Measurements from ENCODE around the gene MEIG1. TPM values are rescaled to one million over a fixed set of nuclear protein-coding genes. Genes with fewer than 3 reads are reported as not detected.
A peak's percentile ranks its signal among the peaks of the same experiment; 100 is the strongest.
"Not testable (repeated sequence)": the region's sequence is repeated elsewhere in the genome, so short reads cannot be mapped to it uniquely, and the experiment has no call there.

The MEIG1 gene
- total RNA-seq, 1 donor from 2014 or later = not detected

DNA sequence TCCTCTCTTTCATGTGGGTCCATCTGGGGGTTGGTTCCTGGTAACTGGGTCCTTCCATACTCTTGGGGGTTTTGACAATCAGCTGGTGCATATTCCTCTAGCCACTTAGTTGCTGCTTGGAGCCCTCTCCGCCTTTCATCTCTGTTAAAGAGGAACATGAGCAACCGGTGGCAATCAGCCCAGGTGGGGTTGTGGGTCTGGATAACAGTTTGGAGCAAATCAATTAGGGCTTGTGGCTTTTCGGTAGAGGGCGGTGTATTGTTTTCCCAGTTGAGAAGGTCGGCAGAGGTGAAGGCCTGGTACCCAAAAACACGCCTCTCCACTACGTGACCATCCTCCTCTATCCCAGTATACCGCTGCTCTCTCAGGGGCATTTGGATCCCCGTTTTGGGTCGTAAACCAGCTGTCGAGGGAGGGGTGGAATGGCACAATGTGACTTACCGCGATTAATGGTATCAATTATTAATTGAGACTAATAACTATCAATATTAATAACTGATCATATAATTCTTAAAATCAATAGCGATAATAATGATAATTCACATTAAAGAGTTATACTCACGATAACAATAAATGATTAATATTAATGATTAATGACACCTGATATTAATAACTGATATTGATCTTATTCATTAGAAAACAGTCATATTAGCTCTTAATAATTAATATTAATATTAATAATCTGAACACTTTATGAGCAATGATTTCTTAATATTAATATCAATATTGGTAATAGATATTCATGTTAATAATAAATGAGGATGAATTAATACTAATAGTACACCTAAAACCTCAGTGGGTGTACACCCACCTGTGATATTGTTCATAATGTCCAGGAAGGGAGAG is 15.2 kb downstream of the MEIG1 start:
- intact Hi-C loops (cut with micrococcal nuclease) = loop anchor here (5.0 kb wide), 2 partner anchors 477 to 777 kb away; no protein-coding TSS in a partner anchor
- H3K27me3 Mint-ChIP-seq = peaks cover 16% of the 10 kb centered on the region
- DNase-seq = peak; percentile 55
- not testable (repeated sequence) for H3K9me3 Mint-ChIP-seq; H3K4me1 Mint-ChIP-seq; H3K36me3 Mint-ChIP-seq (ENCODE audit: low read depth); H3K4me3 Mint-ChIP-seq; H3K27ac Mint-ChIP-seq

DNA sequence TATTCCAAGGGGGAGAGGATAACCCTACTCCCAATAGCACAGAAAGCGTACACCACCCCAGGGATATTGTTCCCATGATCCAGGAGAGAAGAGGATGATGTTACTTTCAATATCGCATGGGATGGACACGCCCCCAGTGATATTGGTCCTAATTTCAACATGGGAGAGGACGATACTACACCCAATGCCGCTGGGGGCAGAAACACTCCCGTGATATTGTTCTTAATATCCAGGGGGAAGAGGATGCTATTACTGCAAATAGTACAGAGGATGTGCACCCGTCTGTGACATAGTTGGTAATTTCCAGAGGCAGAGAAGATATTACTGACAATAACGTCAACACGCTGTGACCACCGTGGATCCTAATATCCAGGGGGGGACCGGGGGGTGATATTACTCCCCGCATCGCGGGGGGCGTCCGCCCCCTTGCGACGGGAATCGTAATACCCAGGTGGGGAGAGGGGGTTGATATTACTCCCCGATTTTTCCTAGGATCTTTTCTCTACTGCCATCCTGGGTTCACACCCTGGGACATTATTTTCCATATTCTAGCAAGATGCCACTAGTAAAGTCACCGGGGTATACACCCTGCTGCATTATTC is 16.6 kb downstream of the MEIG1 start:
- Mint-ChIP-seq H3K36me3 (ENCODE audit: low read depth) (no peaks in the 10 kb centered on the region), H3K9me3 (no peaks in the 10 kb centered on the region), H3K4me1 (peaks cover 9% of the 10 kb centered on the region), H3K27me3 (peaks cover 14% of the 10 kb centered on the region), H3K4me3 (no peak overlapping the region), H3K27ac (no peak overlapping the region)
- DNase-seq = peak; percentile 53
- intact Hi-C loops (cut with micrococcal nuclease) = no loop called here

DNA sequence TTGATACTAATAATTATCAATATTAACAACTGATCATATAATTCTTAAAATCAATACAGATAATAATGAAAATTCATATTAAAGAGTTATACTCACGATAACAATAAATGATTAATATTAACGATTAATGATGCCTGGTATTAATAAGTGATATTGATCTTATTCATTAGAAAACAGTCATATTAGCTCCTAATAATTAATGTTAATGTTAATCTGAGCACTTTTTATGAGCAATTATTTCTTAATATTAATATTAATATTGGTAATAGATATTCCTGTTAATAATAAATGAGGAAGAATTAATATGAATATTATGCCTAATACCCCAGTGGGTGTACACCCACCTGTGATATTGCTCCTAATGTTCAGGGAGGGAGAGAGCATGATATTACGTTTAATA is 23.6 kb downstream of the MEIG1 start:
- H3K4me1 Mint-ChIP-seq = no peaks in the 10 kb centered on the region

DNA sequence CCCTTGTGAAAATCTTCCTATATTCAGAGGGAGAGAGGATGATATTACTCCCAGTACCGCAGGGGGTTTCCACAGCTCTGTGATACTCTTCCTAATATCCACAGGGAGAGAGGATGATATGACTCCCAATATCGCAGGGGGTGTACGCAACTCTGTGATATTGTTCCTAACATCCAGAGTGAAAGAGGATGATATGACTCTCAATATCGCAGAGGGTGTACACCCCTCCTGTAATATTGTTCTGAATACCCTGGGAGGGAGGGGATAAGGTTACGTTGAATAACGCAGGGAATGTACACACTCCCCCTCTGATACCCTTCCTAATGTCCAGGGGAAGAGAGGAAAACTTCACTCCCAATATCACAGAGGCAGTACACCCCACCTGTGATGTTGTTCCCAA is 30.4 kb downstream of the MEIG1 start:
- H3K4me3 Mint-ChIP-seq; H3K27ac Mint-ChIP-seq; intact Hi-C loops (cut with micrococcal nuclease); DNase-seq; H3K36me3 Mint-ChIP-seq (ENCODE audit: low read depth); H3K27me3 Mint-ChIP-seq; H3K9me3 Mint-ChIP-seq: not testable (repeated sequence)
- H3K4me1 Mint-ChIP-seq = peaks cover 11% of the 10 kb centered on the region

More for the DNA sequence above, 23.6 kb downstream of the MEIG1 start:
- no peak overlapping the region for H3K27ac Mint-ChIP-seq
- intact Hi-C loops (cut with micrococcal nuclease) = no loop called here
- H3K36me3 Mint-ChIP-seq (ENCODE audit: low read depth) = no peaks in the 10 kb centered on the region
- DNase-seq = no peak
- H3K4me3 Mint-ChIP-seq = no peak overlapping the region
- no peaks in the 10 kb centered on the region for H3K27me3 Mint-ChIP-seq
- no peaks in the 10 kb centered on the region for H3K9me3 Mint-ChIP-seq

DNA sequence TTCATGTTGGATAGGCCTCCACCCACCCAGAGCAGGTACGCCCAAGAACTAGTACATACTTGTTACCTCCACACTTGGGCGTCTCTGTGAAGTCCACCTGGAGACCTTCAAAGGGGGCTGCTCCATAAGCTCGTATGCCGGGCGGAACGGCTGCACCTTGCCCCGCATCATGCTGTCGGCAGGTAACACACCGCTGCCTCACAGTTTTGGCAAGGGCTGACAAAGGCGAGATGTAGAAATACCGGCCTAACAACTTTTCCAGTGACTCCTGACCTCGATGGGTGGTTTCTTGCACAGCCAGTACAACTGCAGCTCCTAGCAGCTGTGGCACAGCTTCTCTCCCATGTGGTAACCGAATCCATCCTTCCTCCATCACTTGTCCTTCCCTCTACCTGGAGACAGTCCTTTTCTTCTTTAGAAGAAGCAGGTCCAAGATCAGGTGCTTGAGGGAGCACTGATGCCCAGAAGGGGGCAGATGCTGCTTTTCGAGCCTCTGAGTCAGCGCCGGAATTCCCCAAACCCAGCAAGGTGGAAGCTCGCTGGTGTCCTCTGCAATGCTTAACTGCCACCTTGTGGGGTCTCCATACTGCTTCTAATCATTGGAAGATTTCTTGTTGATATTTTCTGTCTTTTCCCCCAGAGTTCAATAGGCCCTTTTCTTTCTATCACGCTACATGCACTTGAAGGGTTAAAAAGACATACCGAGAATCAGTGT is 32.0 kb downstream of the MEIG1 start:
- not testable (repeated sequence) for H3K9me3 Mint-ChIP-seq; H3K27me3 Mint-ChIP-seq; H3K4me3 Mint-ChIP-seq; H3K36me3 Mint-ChIP-seq (ENCODE audit: low read depth); H3K27ac Mint-ChIP-seq
- peak; percentile 88 for DNase-seq
- intact Hi-C loops (cut with micrococcal nuclease) = loop anchor here (1.0 to 10.0 kb wide), 2 partner anchors 115 to 384 kb away; partner anchors contain the start of gene FAM171A1
- H3K4me1 Mint-ChIP-seq = peaks cover 11% of the 10 kb centered on the region

DNA sequence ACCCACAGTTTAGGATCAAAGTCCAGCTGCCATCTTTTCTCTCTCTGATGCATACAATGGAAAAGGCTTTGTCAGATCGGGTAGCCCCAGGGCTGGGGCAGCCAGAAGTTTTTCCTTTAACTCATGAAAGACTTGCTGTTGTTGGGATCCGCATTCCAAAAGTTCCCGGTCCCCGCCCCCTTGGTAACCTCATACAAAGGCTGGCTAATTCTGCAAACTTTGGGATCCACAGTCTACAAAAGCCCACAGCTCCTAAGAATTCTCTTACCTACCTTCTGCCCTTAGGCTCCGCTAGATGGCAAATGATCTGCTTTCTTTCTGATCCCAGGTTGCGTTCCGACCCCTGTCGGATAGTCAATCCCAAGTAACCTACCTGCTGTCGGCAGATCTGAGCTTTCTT is 33.1 kb downstream of the MEIG1 start:
- intact Hi-C loops (cut with micrococcal nuclease) = loop anchor here (10.0 kb wide), 1 partner anchor 382 kb away; the partner anchor contains the start of gene FAM171A1
- not testable (repeated sequence) for H3K27me3 Mint-ChIP-seq; H3K36me3 Mint-ChIP-seq (ENCODE audit: low read depth); H3K4me3 Mint-ChIP-seq; H3K27ac Mint-ChIP-seq; DNase-seq; H3K9me3 Mint-ChIP-seq
- H3K4me1 Mint-ChIP-seq = peaks cover 11% of the 10 kb centered on the region

DNA sequence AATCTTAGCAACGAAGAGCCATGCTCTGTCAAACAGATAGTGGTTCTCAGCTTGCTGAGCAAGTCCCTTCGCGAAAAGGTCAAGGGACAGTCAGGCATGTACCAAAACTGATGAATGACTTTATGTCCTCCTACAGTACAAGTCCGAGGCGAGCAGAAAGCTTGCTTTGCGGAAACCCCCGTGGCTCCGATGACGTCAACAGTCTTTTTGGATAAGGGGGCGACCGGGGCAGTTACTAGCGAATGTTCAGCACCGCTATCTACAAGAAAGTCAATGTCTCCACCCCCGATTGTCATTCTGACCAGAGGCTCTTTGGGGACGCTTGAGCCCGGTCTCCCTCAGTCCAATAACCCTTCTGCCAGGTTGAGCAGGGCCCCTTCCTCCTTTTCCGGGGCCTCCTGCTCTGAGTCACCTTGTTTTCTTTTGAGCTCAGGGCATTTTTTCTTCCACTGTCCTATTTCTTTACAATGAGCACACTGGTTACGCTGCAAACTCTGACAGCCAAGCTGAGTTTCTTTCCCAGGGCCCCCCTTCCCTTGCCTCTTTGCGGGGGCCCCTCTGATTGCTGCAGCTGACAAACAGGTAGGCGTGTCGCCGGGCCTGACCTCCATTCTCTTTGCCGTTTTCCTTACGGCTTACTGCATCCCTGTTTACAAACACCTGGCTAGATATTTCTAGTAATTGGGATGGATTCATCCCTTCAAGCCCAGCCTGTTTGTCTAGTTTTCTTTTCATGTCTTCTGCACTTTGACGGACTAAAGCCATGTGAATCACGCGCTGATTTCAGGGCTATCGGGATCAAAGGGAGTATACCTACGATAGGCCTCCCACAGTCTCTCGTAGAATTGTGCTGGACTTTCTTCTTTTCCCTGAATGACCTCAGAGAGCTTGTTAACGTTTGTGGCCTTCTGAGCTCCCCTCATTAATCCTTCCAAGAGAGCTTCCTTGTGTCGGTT is 34.6 kb downstream of the MEIG1 start:
- not testable (repeated sequence) for H3K9me3 Mint-ChIP-seq; H3K27me3 Mint-ChIP-seq; DNase-seq; H3K36me3 Mint-ChIP-seq (ENCODE audit: low read depth); H3K4me3 Mint-ChIP-seq; H3K27ac Mint-ChIP-seq
- intact Hi-C loops (cut with micrococcal nuclease) = loop anchor here (10.0 kb wide), 1 partner anchor 381 kb away; the partner anchor contains the start of gene FAM171A1
- peaks cover 11% of the 10 kb centered on the region for H3K4me1 Mint-ChIP-seq

DNA sequence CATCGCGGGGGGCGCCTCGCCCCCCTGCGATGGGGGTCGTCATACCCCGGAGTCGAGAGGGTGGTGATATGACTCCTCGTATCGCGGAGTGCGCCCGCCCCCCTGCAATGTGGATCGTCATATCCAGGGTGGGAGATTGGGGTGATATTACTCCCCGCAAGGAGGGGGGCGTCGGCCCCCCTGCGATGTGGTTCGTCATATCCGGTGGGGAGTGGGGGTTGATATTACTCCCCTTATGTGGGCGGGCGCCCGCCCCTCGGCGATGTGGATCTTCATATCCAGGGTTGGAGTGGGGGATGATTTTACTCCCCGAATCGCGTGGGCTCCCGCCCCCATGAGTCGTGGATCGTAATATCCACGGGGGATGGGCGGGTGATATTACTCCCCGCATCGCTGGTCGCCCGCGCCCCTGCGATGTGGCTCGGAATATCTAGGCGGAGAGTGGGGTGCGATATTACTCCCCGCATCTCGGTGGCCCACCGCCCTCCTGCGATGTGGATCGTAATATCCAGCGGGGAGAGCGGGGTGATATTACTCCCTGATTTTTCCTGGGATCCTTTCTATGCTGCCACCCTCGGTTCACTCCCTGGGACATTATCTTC is 36.9 kb downstream of the MEIG1 start:
- intact Hi-C loops (cut with micrococcal nuclease) = loop anchor here (10.0 kb wide), 1 partner anchor 379 kb away; the partner anchor contains the start of gene FAM171A1
- no peak overlapping the region for H3K4me3 Mint-ChIP-seq
- no peak overlapping the region for H3K27ac Mint-ChIP-seq
- H3K27me3 Mint-ChIP-seq = no peaks in the 10 kb centered on the region
- no peaks in the 10 kb centered on the region for H3K9me3 Mint-ChIP-seq
- H3K4me1 Mint-ChIP-seq = peaks cover 7% of the 10 kb centered on the region
- no peak for DNase-seq
- no peaks in the 10 kb centered on the region for H3K36me3 Mint-ChIP-seq (ENCODE audit: low read depth)

DNA sequence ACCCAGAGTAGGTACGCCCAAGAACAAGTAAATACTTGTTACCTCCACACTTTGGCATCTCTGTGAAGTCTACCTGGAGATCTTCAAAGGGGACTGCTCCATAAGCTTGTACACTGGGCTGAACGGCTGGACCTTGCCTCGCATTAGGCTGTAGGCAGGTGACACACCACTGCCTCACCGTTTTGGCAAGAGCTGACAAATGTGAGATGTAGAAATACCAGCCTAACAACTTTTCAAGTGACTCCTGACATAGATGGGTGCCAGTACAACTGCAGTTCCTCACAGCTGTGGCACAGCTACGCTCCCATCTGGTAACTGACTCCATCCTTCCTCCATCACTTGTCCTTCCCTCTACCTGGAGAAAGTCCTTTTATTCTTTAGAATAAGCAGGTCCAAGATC is 54.3 kb downstream of the MEIG1 start:
- H3K27me3 Mint-ChIP-seq; H3K27ac Mint-ChIP-seq; intact Hi-C loops (cut with micrococcal nuclease); H3K4me3 Mint-ChIP-seq; H3K4me1 Mint-ChIP-seq; DNase-seq; H3K36me3 Mint-ChIP-seq (ENCODE audit: low read depth); H3K9me3 Mint-ChIP-seq: not testable (repeated sequence)

DNA sequence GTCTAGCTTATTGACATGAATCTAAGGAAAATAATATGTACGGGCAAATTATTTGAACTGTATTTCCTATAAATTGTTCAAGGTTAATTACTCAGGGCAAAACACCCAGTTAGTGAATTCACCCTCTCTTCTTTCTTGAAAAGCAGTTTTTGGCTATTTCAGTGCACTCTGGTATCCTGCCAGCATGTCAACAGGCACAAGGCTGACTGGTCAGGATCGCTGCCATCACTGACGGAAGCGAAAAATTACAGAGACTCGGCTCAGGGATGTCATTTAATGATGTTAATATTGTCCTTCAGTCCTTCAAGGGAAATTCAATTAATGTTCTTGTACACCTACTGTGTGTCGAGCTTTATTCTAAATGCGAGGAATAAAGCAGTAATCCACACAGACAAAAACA is 56.3 kb downstream of the MEIG1 start:
- Mint-ChIP-seq H3K27me3 (no peaks in the 10 kb centered on the region), H3K27ac (no peak overlapping the region)

DNA sequence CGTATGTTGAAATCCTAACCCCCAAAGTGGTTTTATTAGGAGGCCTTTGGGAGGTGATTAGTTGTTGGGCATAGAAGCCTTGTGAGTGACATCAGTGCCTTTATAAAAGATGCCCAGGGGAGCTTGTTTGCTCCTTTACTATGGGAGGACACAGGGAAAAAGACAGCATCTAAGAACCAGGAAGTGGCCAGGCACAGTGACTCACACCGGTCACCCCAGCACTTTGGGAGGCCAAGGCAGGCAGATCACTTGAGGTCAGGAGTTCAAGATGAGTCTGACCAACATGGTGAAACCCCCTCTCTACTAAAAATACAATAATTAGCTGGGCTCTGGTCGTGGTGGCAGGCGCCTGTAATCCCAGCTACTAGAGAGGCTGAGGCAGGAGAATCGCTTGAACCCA is 61.8 kb downstream of the MEIG1 start:
- H3K9me3 Mint-ChIP-seq; intact Hi-C loops (cut with micrococcal nuclease); H3K27me3 Mint-ChIP-seq; H3K27ac Mint-ChIP-seq; H3K36me3 Mint-ChIP-seq (ENCODE audit: low read depth); H3K4me1 Mint-ChIP-seq; DNase-seq; H3K4me3 Mint-ChIP-seq: not testable (repeated sequence)

More for the DNA sequence above, 56.3 kb downstream of the MEIG1 start:
- no peaks in the 10 kb centered on the region for H3K36me3 Mint-ChIP-seq (ENCODE audit: low read depth)
- no peak for DNase-seq
- H3K4me1 Mint-ChIP-seq = no peaks in the 10 kb centered on the region
- no peak overlapping the region for H3K4me3 Mint-ChIP-seq
- H3K9me3 Mint-ChIP-seq = no peaks in the 10 kb centered on the region
- intact Hi-C loops (cut with micrococcal nuclease) = no loop called here

Data from activated CD4-positive, alpha-beta T cell treated with anti-CD3 and anti-CD28 coated beads, Interleukin-2, amount 10 ng/mL, durations not matched to agents 24 days and 14 days (primary cell).